GM23248 (cell line): ENCODE results near the gene MDM1. TPM values are rescaled to one million over a fixed set of nuclear protein-coding genes. Genes with fewer than 3 reads are reported as not detected.

Experiments used
- DNase-seq: peaks from one replicate; pipeline ENCODE4 v3.0.0-alpha.2; 2015
- H2AFZ ChIP-seq: fragments of 200-600 bp; sonication (generic); 2 replicates; pipeline ENCODE4 v1.6.1; 2016; ENCODE audit warnings: antibody characterized with exemption
- H3F3A ChIP-seq: fragments of 200-600 bp; sonication (generic); 2 replicates; pipeline ENCODE4 v1.6.1; 2016; ENCODE audit warnings: mild to moderate bottlenecking, antibody characterized with exemption, mixed run types; ENCODE audit not compliant: insufficient read depth
- H3K27ac ChIP-seq: fragments of 200-600 bp; sonication (generic); 2 replicates; pipeline ENCODE4 v1.5.1; 2016; ENCODE audit warnings: mild to moderate bottlenecking
- H3K27me3 ChIP-seq: fragments of 200-600 bp; sonication (generic); replicated peaks from 2 replicates; pipeline ENCODE4 v1.6.1; 2016; ENCODE audit warnings: mild to moderate bottlenecking; ENCODE audit not compliant: insufficient read depth
- H3K36me3 ChIP-seq: fragments of 200-600 bp; sonication (generic); 2 replicates; pipeline ENCODE4 v1.6.1; 2016; ENCODE audit warnings: low read depth, mild to moderate bottlenecking
- H3K4me1 ChIP-seq: fragments of 200-600 bp; sonication (generic); 2 replicates; pipeline ENCODE4 v1.6.1; 2016; ENCODE audit warnings: mild to moderate bottlenecking; ENCODE audit not compliant: insufficient read depth
- H3K4me2 ChIP-seq: fragments of 200-600 bp; sonication (generic); one replicate; pipeline ENCODE4 v1.6.1; 2016; ENCODE audit warnings: mild to moderate bottlenecking; ENCODE audit not compliant: unreplicated experiment
- H3K4me3 ChIP-seq: fragments of 200-600 bp; sonication (generic); 2 replicates; pipeline ENCODE4 v1.5.1; 2016; ENCODE audit warnings: mild to moderate bottlenecking
- H3K79me2 ChIP-seq: fragments of 200-600 bp; sonication (generic); 2 replicates; pipeline ENCODE4 v1.6.1; 2016; ENCODE audit warnings: mild to moderate bottlenecking; ENCODE audit not compliant: insufficient read depth
- H3K9ac ChIP-seq: fragments of 200-600 bp; sonication (generic); 2 replicates; pipeline ENCODE4 v1.6.1; 2016; ENCODE audit warnings: mild to moderate bottlenecking
- H3K9me2 ChIP-seq: fragments of 200-600 bp; sonication (generic); 2 replicates; pipeline ENCODE4 v1.6.1; 2016; ENCODE audit warnings: mixed run types, mild to moderate bottlenecking, moderate library complexity; ENCODE audit not compliant: insufficient read depth
- H3K9me3 ChIP-seq: fragments of 200-600 bp; sonication (generic); one replicate; pipeline ENCODE4 v1.6.1; 2017; ENCODE audit warnings: low read depth
- H4K20me1 ChIP-seq: fragments of 200-600 bp; sonication (generic); 2 replicates; pipeline ENCODE4 v1.6.0; 2016; ENCODE audit not compliant: insufficient read depth
- EZH2 ChIP-seq: fragments of 200-600 bp; sonication (generic); IDR thresholded peaks from 2 replicates; pipeline ENCODE4 v1.6.1; 2018; ENCODE audit warnings: antibody characterized with exemption, mild to moderate bottlenecking; ENCODE audit not compliant: insufficient read depth, poor library complexity, severe bottlenecking
- EZH2phosphoT487 ChIP-seq: fragments of 200-600 bp; sonication (generic); IDR thresholded peaks from 2 replicates; pipeline ENCODE4 v1.6.1; 2018; ENCODE audit warnings: antibody characterized with exemption, moderate library complexity, mild to moderate bottlenecking, low read depth; ENCODE audit not compliant: insufficient read depth
- WGBS, 2 experiments: methylation state at CpG; one replicate each; pipeline ENCODE4 v1.1.6; 2015 to 2017; ENCODE audit warnings: low lambda C conversion rate in 2 of 2, low coverage in 1 of 2; ENCODE audit errors: missing lambda C conversion rate in 2 of 2; 5-methylcytosine and 5-hydroxymethylcytosine counted together
- in situ Hi-C: fragments of 300-500 bp; cut with MboI; formaldehyde crosslinking; loops from 2 replicates; pipeline ENCODE4 v1.15.0; 2020
- polyA plus RNA-seq: library from polyadenylated mRNA; unstranded; fragments of >200 nt; fragmentation: Nextera tagmentation; extraction: Ambion mirVana; gene quantifications from 2 replicates; pipeline ENCODE4 v1.2.1, GENCODE V29; 2016
- total RNA-seq: library from RNA; depleted of rRNA; stranded (reverse); fragments of >200 nt; shearing (Covaris generic); gene quantifications from 2 replicates; pipeline ENCODE4 v1.2.3, GENCODE V29; 2014

The MDM1 gene
- total and polyA plus RNA-seq, 2 experiments from 2014 or later: 7.3 to 9.9 TPM

DNA sequence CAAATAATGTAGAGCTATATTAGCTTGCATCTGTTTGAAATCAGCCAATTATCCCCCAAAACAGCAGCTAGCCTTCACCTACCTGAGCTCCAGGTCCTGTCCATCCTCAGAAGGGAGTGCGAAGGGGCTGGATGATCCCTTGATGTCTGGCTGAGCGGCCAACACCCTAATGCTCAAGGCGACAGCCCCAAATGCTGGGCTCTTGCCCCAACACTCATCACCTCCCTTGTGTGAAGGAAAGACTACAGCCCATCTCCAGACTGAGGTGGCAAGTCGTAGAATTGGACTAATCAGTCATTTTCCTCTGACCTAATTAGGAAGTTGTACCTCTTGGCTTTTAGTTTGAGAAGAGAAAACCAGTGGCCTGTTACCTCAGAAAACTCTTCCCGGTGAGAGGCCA lies 16.3 kb upstream of the MDM1 start:
- Histone ChIP-seq H3K4me1 (peaks cover 30% of the 10 kb centered on the region), H3F3A (peaks cover 17% of the 10 kb centered on the region), H3K27ac (no peak overlapping the region), H2AFZ (no peak overlapping the region), H3K9me3 (no peaks in the 10 kb centered on the region), H3K9me2 (no peaks in the 10 kb centered on the region), H3K36me3 (no peaks in the 10 kb centered on the region), H3K4me3 (no peak overlapping the region), H3K27me3 (no peaks in the 10 kb centered on the region), H3K79me2 (no peaks in the 10 kb centered on the region), H3K4me2 (no peak overlapping the region), H3K9ac (no peak overlapping the region), H4K20me1 (no peaks in the 10 kb centered on the region)
- DNase-seq: no peak
- no peak for TF ChIP-seq EZH2phosphoT487
- TF ChIP-seq EZH2: no peak
- 81 to 84% methylated on average over 5 of the region's 5 CpGs for WGBS, 2 experiments
- in situ Hi-C loops: no loop called here

DNA sequence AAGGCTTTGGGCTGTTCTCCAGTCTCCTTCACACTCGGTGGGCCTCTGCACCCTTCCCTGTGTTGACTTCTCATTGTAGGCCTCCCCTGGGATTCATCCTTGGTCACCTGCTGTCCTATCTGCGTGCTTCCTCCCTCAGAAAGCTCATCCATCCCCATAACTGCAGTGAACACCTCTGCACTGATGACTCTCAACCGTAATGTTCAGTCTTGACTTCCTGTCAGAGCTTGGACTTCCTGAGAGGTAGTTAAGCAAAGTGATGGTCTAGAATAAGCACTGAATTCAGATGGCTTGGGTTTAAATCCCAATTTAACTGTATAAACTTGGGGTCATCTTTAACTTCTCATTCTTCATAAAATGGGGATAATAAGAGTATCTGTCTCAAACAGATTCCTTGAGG lies 13.6 kb upstream of the MDM1 start:
- Histone ChIP-seq H3K9me2 (no peaks in the 10 kb centered on the region), H3K4me3 (no peak overlapping the region), H4K20me1 (no peaks in the 10 kb centered on the region), H3K4me1 (peaks cover 16% of the 10 kb centered on the region), H3K27me3 (no peaks in the 10 kb centered on the region), H3K79me2 (no peaks in the 10 kb centered on the region), H3K4me2 (no peak overlapping the region), H2AFZ (no peak overlapping the region), H3F3A (peaks cover 14% of the 10 kb centered on the region), H3K9me3 (no peaks in the 10 kb centered on the region), H3K36me3 (no peaks in the 10 kb centered on the region), H3K27ac (no peak overlapping the region), H3K9ac (no peak overlapping the region)
- TF ChIP-seq EZH2phosphoT487 (no peak), EZH2 (no peak)
- WGBS, 2 experiments: 44 to 52% methylated on average over 3 of the region's 3 CpGs
- in situ Hi-C loops: no loop called here
- DNase-seq: no peak

DNA sequence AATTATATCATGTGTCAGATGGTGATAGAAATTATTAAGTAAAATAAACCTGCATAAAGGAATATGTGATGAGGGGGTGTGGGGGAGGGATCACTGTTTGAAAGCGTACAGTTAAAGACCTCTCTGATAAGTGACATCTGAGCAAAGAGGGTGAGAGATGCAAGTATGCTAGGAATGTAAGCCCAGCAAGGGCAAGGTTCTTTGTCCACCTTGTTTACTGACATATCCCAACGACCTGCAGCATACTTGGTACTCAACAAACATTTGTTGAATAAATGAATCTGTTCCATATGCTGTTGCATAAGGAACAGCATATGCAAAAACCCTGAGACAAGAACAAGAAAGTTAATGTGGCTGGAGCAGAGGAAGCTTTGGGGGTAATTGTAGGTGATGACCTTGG lies 12.0 kb upstream of the MDM1 start:
- DNase-seq: no peak
- H3K9me2 ChIP-seq: no peaks in the 10 kb centered on the region
- no peak overlapping the region for H3K4me2 ChIP-seq
- H3K27me3 ChIP-seq: no peaks in the 10 kb centered on the region
- in situ Hi-C loops: no loop called here
- H3K9ac ChIP-seq: no peak overlapping the region
- TF ChIP-seq EZH2phosphoT487 (no peak), EZH2 (no peak)
- H3K9me3 ChIP-seq: no peaks in the 10 kb centered on the region
- H3K79me2 ChIP-seq: no peaks in the 10 kb centered on the region
- no peak overlapping the region for H3K4me3 ChIP-seq
- H3K36me3 ChIP-seq: no peaks in the 10 kb centered on the region
- WGBS, 2 experiments: 42 to 57% methylated on average over 2 of the region's 2 CpGs
- H3F3A ChIP-seq: 0 out of 2 replicates have a peak, but pooled peaks cover 2% of the 10 kb centered on the region
- H3K27ac ChIP-seq: no peak overlapping the region
- no peak overlapping the region for H2AFZ ChIP-seq
- H4K20me1 ChIP-seq: no peaks in the 10 kb centered on the region
- no peaks in the 10 kb centered on the region for H3K4me1 ChIP-seq

DNA sequence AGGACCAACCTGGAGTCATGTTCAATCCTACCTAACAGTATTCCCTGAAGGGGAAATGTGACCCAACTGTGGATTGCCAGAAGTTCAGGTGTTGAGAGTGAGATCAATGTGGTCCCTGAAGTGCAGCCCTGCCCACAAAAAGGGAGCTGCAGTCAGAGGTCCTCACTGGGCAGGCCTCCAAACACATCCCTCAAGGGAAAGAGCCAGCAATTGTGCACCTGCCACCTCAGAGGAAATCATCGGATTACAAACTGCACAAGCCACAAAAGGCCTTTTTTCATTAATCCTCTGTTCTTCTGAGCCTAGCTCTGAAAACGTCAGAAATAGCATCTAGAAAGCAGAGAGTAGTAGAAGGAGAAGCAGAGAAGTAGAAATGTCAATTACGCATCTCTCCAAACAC lies 10.8 kb upstream of the MDM1 start:
- no peak overlapping the region for H3K4me2 ChIP-seq
- no peak overlapping the region for H3K27ac ChIP-seq
- H3K36me3 ChIP-seq: no peaks in the 10 kb centered on the region
- H3F3A ChIP-seq: no peaks in the 10 kb centered on the region
- H3K4me3 ChIP-seq: no peak overlapping the region
- no peaks in the 10 kb centered on the region for H3K4me1 ChIP-seq
- H3K27me3 ChIP-seq: no peaks in the 10 kb centered on the region
- 73 to 81% methylated on average over 3 of the region's 3 CpGs for WGBS, 2 experiments
- H3K9ac ChIP-seq: no peak overlapping the region
- H4K20me1 ChIP-seq: no peaks in the 10 kb centered on the region
- H3K79me2 ChIP-seq: no peaks in the 10 kb centered on the region
- TF ChIP-seq EZH2phosphoT487 (no peak), EZH2 (no peak)
- DNase-seq: no peak
- H2AFZ ChIP-seq: no peak overlapping the region
- no peaks in the 10 kb centered on the region for H3K9me2 ChIP-seq
- in situ Hi-C loops: no loop called here
- no peaks in the 10 kb centered on the region for H3K9me3 ChIP-seq

DNA sequence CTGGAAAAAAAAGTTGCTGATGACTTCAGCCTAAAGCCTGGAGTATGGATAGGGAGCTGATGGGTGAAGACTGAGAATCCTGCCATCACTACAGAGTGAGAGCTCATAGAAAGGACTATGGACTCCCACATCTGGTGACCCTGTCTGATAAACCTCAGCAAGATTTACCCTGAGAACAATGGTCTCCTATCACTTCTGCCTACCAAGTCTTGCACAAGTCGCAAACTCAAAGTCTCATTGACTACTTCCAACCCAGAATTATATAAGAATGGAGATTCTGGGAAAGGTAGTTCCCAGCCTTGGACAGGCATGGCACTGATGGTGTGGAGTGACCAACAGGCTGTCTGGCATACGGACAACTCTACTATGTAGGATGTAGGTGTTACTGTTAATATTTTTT lies 9.7 kb upstream of the MDM1 start:
- Histone ChIP-seq H4K20me1 (no peaks in the 10 kb centered on the region), H3K4me1 (no peaks in the 10 kb centered on the region), H2AFZ (no peak overlapping the region), H3F3A (no peaks in the 10 kb centered on the region), H3K9ac (no peak overlapping the region), H3K36me3 (no peaks in the 10 kb centered on the region), H3K4me3 (no peak overlapping the region), H3K9me3 (no peaks in the 10 kb centered on the region), H3K27me3 (no peaks in the 10 kb centered on the region), H3K4me2 (no peak overlapping the region), H3K27ac (no peak overlapping the region), H3K79me2 (no peaks in the 10 kb centered on the region), H3K9me2 (no peaks in the 10 kb centered on the region)
- DNase-seq: no peak
- TF ChIP-seq EZH2phosphoT487: no peak
- TF ChIP-seq EZH2: no peak
- in situ Hi-C loops: no loop called here
- WGBS, 2 experiments: 63 to 66% methylated on average over 2 of the region's 2 CpGs
